GM12878 (cell line): ENCODE measurements around the gene IL4.

ENCODE experiments used
- EGR1 ChIP-seq, 2 experiments: IDR thresholded peaks; 1 replicate in 1 of 2; 2 replicates in 1 of 2; pipeline ENCODE4 v1.6.1; 2011 to 2012; ENCODE audit warnings: low read depth in 2 of 2, low read length in 2 of 2, borderline replicate concordance in 1 of 2, mild to moderate bottlenecking in 1 of 2, moderate library complexity in 1 of 2
- MTA3 ChIP-seq: IDR thresholded peaks from 2 replicates; pipeline ENCODE4 v1.6.1; 2012; ENCODE audit warnings: low read length, inconsistent platforms, borderline replicate concordance
- MYC ChIP-seq: IDR thresholded peaks from 2 replicates; pipeline ENCODE4 v1.6.1; 2011; ENCODE audit warnings: mild to moderate bottlenecking, low read length, moderate library complexity, inconsistent platforms; ENCODE audit not compliant: insufficient read depth, insufficient replicate concordance, insufficient read length, severe bottlenecking
- RCOR1 ChIP-seq: conservative IDR thresholded peaks from 2 replicates; pipeline ENCODE4 v1.6.1; 2012; ENCODE audit warnings: low read depth, low read length, improper control_type of control experiment
- SP1 ChIP-seq: IDR thresholded peaks from one replicate; pipeline ENCODE4 v1.6.1; 2011; ENCODE audit warnings: low read depth, low read length
- SRF ChIP-seq, 2 experiments: IDR thresholded peaks; 2 replicates each; pipeline ENCODE4 v1.6.1; 2011; ENCODE audit warnings: low read depth in 2 of 2, low read length in 2 of 2, mild to moderate bottlenecking in 1 of 2, moderate library complexity in 1 of 2
- YY1 ChIP-seq: IDR thresholded peaks from 2 replicates; pipeline ENCODE4 v1.6.1; 2011; ENCODE audit warnings: low read depth, mild to moderate bottlenecking, low read length
- ZNF384 ChIP-seq: IDR thresholded peaks from 2 replicates; pipeline ENCODE4 v1.6.1; 2012; ENCODE audit warnings: low read depth, mild to moderate bottlenecking, low read length, improper control_type of control experiment, borderline replicate concordance
- TF ChIP-seq, protein P1 (sequence below), 3 experiments: IDR thresholded peaks in 2 of 3; conservative IDR thresholded peaks in 1 of 3; 2 replicates each; pipeline ENCODE4 v1.5.1; 2011; ENCODE audit warnings: low read depth in 3 of 3, low read length in 3 of 3, mild to moderate bottlenecking in 3 of 3, control low read depth in 2 of 3, moderate library complexity in 2 of 3, inconsistent platforms in 1 of 3, mixed read lengths in 1 of 3; ENCODE audit not compliant: control insufficient read depth in 2 of 3, insufficient read depth in 1 of 3; ENCODE audit errors: extremely low read depth in 1 of 3
- TF ChIP-seq, protein P2 (sequence below): fragments of 450-650 bp; conservative IDR thresholded peaks from 2 replicates; pipeline ENCODE4 v1.6.1; 2017; ENCODE audit warnings: mild to moderate bottlenecking, moderate library complexity

DNA sequence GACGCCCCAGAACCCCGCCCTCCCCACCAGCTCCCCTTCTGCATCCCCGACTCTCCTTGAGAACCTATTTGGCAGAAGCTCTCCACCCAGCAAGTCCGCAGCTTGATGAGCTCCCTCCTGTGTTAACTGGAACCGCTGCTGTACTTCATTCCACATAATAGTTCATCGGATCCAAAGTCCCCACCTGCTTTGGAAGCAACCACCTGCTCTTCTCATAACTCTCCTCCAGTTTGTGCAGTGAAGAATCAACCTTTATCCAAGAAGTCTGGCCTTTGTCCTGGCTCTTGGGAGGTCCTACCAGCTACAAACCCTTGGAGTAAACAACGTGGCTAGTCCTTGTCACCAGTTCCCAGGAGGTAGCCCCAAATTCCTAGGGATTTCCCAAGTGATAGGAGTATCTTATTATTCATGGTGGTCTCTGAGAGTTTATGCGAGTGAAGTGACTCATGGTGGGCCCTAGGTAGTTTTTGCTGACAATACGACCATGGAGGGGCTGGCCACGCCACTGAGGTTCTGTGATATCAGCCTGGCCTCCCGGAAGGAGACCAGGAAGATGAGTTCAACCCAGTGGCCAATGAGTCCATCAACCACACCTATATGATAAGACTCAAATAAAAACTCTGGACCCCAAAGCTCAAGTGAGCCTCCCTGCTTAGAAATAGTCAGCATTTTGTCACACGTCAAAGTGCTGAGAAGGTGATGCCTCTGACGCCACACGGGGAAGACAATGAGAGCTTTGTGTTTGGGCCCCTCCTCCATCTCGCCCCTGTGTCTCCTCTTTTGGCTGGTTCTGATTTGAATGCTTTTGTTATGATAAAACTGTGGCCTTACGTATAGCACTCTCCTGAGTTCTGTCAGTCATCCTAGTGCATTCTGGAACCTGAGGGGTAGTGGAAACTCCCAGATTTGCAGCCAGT lies 3.6 kb upstream of the IL4 start:
- TF ChIP-seq, protein P1, sequence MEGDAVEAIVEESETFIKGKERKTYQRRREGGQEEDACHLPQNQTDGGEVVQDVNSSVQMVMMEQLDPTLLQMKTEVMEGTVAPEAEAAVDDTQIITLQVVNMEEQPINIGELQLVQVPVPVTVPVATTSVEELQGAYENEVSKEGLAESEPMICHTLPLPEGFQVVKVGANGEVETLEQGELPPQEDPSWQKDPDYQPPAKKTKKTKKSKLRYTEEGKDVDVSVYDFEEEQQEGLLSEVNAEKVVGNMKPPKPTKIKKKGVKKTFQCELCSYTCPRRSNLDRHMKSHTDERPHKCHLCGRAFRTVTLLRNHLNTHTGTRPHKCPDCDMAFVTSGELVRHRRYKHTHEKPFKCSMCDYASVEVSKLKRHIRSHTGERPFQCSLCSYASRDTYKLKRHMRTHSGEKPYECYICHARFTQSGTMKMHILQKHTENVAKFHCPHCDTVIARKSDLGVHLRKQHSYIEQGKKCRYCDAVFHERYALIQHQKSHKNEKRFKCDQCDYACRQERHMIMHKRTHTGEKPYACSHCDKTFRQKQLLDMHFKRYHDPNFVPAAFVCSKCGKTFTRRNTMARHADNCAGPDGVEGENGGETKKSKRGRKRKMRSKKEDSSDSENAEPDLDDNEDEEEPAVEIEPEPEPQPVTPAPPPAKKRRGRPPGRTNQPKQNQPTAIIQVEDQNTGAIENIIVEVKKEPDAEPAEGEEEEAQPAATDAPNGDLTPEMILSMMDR (IDR thresholded peaks at IDR 0.05 in 2 of 3, conservative IDR thresholded peaks at IDR 0.05 in 1 of 3; ENCODE audit: control insufficient read depth in 2 of 3, extremely low read depth in 1 of 3, insufficient read depth in 1 of 3, low read depth in 3 of 3, low read length in 3 of 3) = no peak
- TF ChIP-seq, protein P2, sequence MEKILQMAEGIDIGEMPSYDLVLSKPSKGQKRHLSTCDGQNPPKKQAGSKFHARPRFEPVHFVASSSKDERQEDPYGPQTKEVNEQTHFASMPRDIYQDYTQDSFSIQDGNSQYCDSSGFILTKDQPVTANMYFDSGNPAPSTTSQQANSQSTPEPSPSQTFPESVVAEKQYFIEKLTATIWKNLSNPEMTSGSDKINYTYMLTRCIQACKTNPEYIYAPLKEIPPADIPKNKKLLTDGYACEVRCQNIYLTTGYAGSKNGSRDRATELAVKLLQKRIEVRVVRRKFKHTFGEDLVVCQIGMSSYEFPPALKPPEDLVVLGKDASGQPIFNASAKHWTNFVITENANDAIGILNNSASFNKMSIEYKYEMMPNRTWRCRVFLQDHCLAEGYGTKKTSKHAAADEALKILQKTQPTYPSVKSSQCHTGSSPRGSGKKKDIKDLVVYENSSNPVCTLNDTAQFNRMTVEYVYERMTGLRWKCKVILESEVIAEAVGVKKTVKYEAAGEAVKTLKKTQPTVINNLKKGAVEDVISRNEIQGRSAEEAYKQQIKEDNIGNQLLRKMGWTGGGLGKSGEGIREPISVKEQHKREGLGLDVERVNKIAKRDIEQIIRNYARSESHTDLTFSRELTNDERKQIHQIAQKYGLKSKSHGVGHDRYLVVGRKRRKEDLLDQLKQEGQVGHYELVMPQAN = no peak
- no peak for TF ChIP-seq SRF (IDR thresholded peaks at IDR 0.05; ENCODE audit: low read depth in 2 of 2, low read length in 2 of 2)
- no peak for TF ChIP-seq ZNF384
- no peak for TF ChIP-seq RCOR1
- no peak for TF ChIP-seq SP1
- no peak for TF ChIP-seq YY1
- no peak for TF ChIP-seq MYC
- no peak for TF ChIP-seq EGR1 (IDR thresholded peaks at IDR 0.05; ENCODE audit: borderline replicate concordance in 1 of 2, low read depth in 2 of 2, low read length in 2 of 2)
- no peak for TF ChIP-seq MTA3
